H1 (cell line): ENCODE measurements around the gene DMWD. TPM values are rescaled to one million over a fixed set of nuclear protein-coding genes. Genes with fewer than 3 reads are reported as not detected.

Experiments
- CTCF ChIA-PET: fragments of 300-600 bp; sonication (Branson Sonifier 250); formaldehyde crosslinking; loops from one replicate; lab custom pipeline; 2021; ENCODE audit not compliant: partially characterized antibody; lab: Charles Lee
- POLR2A ChIA-PET: fragments of 300-600 bp; sonication (Branson Sonifier 250); formaldehyde crosslinking; loops from one replicate; lab custom pipeline; 2021; ENCODE audit warnings: inconsistent platforms; ENCODE audit not compliant: partially characterized antibody; lab: Charles Lee
- DNase-seq, 2 experiments: peaks; one replicate each; pipeline versions ENCODE4 v3.0.0 to v3.0.0-alpha.2; 2010 to 2022; ENCODE audit warnings: low spot score in 2 of 2, low read depth in 1 of 2, mixed read lengths in 1 of 2
- FAIRE-seq: peaks from 2 replicates; lab custom pipeline; 2011; peaks lifted over from hg19 to GRCh38; lab: Jason Lieb, UNC
- H2AFZ ChIP-seq: 2 replicates; pipeline ENCODE4 v1.8.1; 2012; ENCODE audit warnings: low read length, inconsistent platforms
- H2AK5ac ChIP-seq: 2 replicates; pipeline ENCODE4 v1.6.1; 2013; ENCODE audit warnings: low read depth, low read length
- H2BK120ac ChIP-seq: replicated peaks from 2 replicates; pipeline ENCODE3; 2013; ENCODE audit warnings: low read depth, low read length, inconsistent platforms
- H2BK12ac ChIP-seq: 2 replicates; pipeline ENCODE4 v1.6.1; 2013; ENCODE audit warnings: low read depth, low read length
- H2BK15ac ChIP-seq: 2 replicates; pipeline ENCODE4 v1.6.1; 2013; ENCODE audit warnings: low read length
- H2BK20ac ChIP-seq: 2 replicates; pipeline ENCODE4 v1.6.1; 2013; ENCODE audit warnings: low read length
- H2BK5ac ChIP-seq: 2 replicates; pipeline ENCODE4 v1.6.1; 2013; ENCODE audit warnings: low read depth, low read length
- H3K14ac ChIP-seq: 2 replicates; pipeline ENCODE4 v1.6.1; 2013; ENCODE audit warnings: inconsistent platforms; ENCODE audit not compliant: insufficient read length
- H3K18ac ChIP-seq: 2 replicates; pipeline ENCODE4 v1.6.1; 2013; ENCODE audit warnings: low read length; ENCODE audit errors: extremely low read depth
- H3K23ac ChIP-seq: 2 replicates; pipeline ENCODE4 v1.6.1; 2013; ENCODE audit warnings: inconsistent platforms; ENCODE audit not compliant: insufficient read length
- H3K23me2 ChIP-seq: 2 replicates; pipeline ENCODE4 v1.6.1; 2013; ENCODE audit warnings: low read depth, low read length
- H3K27ac ChIP-seq: 2 replicates; pipeline ENCODE4 v1.6.1; 2011; ENCODE audit warnings: low read depth, low read length, inconsistent platforms
- H3K27me3 ChIP-seq, 4 experiments: replicated peaks in 1 of 4; 1 replicate in 1 of 4; 2 replicates in 3 of 4; pipeline versions ENCODE4 v1.6.1 to v1.8.1; 2011 to 2013; ENCODE audit warnings: low read length in 3 of 4, mild to moderate bottlenecking in 3 of 4, inconsistent platforms in 2 of 4, mixed read lengths in 2 of 4, moderate library complexity in 1 of 4; ENCODE audit not compliant: control insufficient read depth in 3 of 4, insufficient read depth in 3 of 4; ENCODE audit errors: extremely low read depth in 1 of 4
- H3K36me3 ChIP-seq, 4 experiments: 2 replicates each; pipeline versions ENCODE4 v1.6.1 to v1.8.1; 2011 to 2013; ENCODE audit warnings: mild to moderate bottlenecking in 4 of 4, low read length in 3 of 4, moderate library complexity in 2 of 4, control low read depth in 1 of 4, inconsistent platforms in 1 of 4; ENCODE audit not compliant: insufficient read depth in 4 of 4, control insufficient read depth in 2 of 4
- H3K4ac ChIP-seq: replicated peaks from 2 replicates; pipeline ENCODE3; 2013; ENCODE audit warnings: low read length, low read depth, mixed read lengths, inconsistent platforms; ENCODE audit not compliant: insufficient read length
- H3K4me1 ChIP-seq, 4 experiments: replicated peaks in 1 of 4; 1 replicate in 1 of 4; 2 replicates in 3 of 4; pipeline versions ENCODE4 v1.6.1 to v1.8.1; 2011 to 2013; ENCODE audit warnings: low read length in 3 of 4, inconsistent platforms in 2 of 4, mixed read lengths in 1 of 4; ENCODE audit not compliant: insufficient read depth in 4 of 4, control insufficient read depth in 3 of 4
- H3K4me2 ChIP-seq, 2 experiments: 2 replicates each; pipeline versions ENCODE4 v1.6.1 to v1.8.1; 2011 to 2013; ENCODE audit warnings: low read depth in 2 of 2, low read length in 2 of 2, control low read depth in 1 of 2, inconsistent platforms in 1 of 2, mild to moderate bottlenecking in 1 of 2; ENCODE audit not compliant: insufficient read depth in 1 of 2
- H3K4me3 ChIP-seq, 4 experiments: fragments of 200-600, 300-600 bp in 1 of 4; sonication (generic), shearing (Covaris generic), sonication (Bioruptor Twin) in 1 of 4; 2 replicates each; pipeline versions ENCODE4 v1.5.1 to v1.8.1; 2011 to 2016; ENCODE audit warnings: low read length in 4 of 4, low read depth in 3 of 4, control low read depth in 2 of 4, inconsistent platforms in 2 of 4, mild to moderate bottlenecking in 2 of 4, mixed read lengths in 1 of 4, moderate library complexity in 1 of 4; ENCODE audit not compliant: insufficient read depth in 2 of 4; ENCODE audit errors: extremely low read depth in 1 of 4
- H3K56ac ChIP-seq: replicated peaks from 2 replicates; pipeline ENCODE3; 2013; ENCODE audit warnings: low read depth, mild to moderate bottlenecking, mixed read lengths, low read length, inconsistent platforms; ENCODE audit not compliant: insufficient read length
- H3K79me1 ChIP-seq: 2 replicates; pipeline ENCODE4 v1.6.1; 2013; ENCODE audit warnings: low read depth, low read length, control low read depth
- H3K79me2 ChIP-seq, 2 experiments: 2 replicates each; pipeline versions ENCODE4 v1.6.1 to v1.8.1; 2012 to 2013; ENCODE audit warnings: low read length in 2 of 2, mild to moderate bottlenecking in 2 of 2, inconsistent platforms in 1 of 2; ENCODE audit not compliant: insufficient read depth in 2 of 2, control insufficient read depth in 1 of 2
- H3K9ac ChIP-seq, 4 experiments: replicated peaks in 1 of 4; 1 replicate in 1 of 4; 2 replicates in 3 of 4; pipeline versions ENCODE4 v1.6.1 to v1.8.1; 2011 to 2013; ENCODE audit warnings: low read depth in 3 of 4, low read length in 3 of 4, control low read depth in 2 of 4, mild to moderate bottlenecking in 2 of 4, moderate library complexity in 2 of 4, inconsistent platforms in 1 of 4; ENCODE audit errors: extremely low read depth in 1 of 4
- H3K9me3 ChIP-seq, 2 experiments: 2 replicates each; pipeline versions ENCODE4 v1.6.1 to v1.8.1; 2012 to 2013; ENCODE audit warnings: mild to moderate bottlenecking in 2 of 2, moderate library complexity in 2 of 2, control low read depth in 1 of 2, inconsistent platforms in 1 of 2, low read depth in 1 of 2, low read length in 1 of 2, mixed read lengths in 1 of 2; ENCODE audit not compliant: insufficient read depth in 2 of 2
- H4K20me1 ChIP-seq, 2 experiments: replicated peaks in 1 of 2; 2 replicates each; pipeline versions ENCODE3 to v1.8.1; 2011 to 2013; ENCODE audit warnings: inconsistent platforms in 2 of 2, low read length in 2 of 2, mild to moderate bottlenecking in 1 of 2; ENCODE audit not compliant: insufficient read depth in 2 of 2, control insufficient read depth in 1 of 2
- H4K5ac ChIP-seq: 2 replicates; pipeline ENCODE4 v1.6.1; 2013; ENCODE audit warnings: low read length, low read depth, mixed read lengths, inconsistent platforms; ENCODE audit not compliant: insufficient read length
- H4K8ac ChIP-seq: 2 replicates; pipeline ENCODE4 v1.8.0; 2013; ENCODE audit warnings: mild to moderate bottlenecking, moderate library complexity, low read length, inconsistent platforms; ENCODE audit not compliant: insufficient read depth; ENCODE audit errors: extremely low read depth
- H4K91ac ChIP-seq: replicated peaks from 2 replicates; pipeline ENCODE3; 2013; ENCODE audit warnings: low read length, mixed read lengths, inconsistent platforms; ENCODE audit not compliant: insufficient read length
- ASH2L ChIP-seq: fragments of 200-600, 300-600 bp; sonication (generic); IDR thresholded peaks from one replicate; pipeline ENCODE4 v1.7.1; 2017; ENCODE audit warnings: low read length
- BCL11A ChIP-seq, 2 experiments: IDR thresholded peaks; one replicate each; pipeline ENCODE4 v1.6.1; 2011; ENCODE audit warnings: low read depth in 2 of 2, low read length in 2 of 2, mild to moderate bottlenecking in 2 of 2
- CBX5 ChIP-seq: fragments of 300-800, 300-1000 bp; sonication (generic); IDR thresholded peaks from 2 replicates; pipeline ENCODE4 v1.7.1; 2016; ENCODE audit warnings: antibody characterized with exemption, low read length, low read depth
- CHD1 ChIP-seq: IDR thresholded peaks from 2 replicates; pipeline ENCODE4 v1.6.1; 2012; ENCODE audit warnings: low read depth, low read length, improper control_type of control experiment
- CREB1 ChIP-seq: IDR thresholded peaks from 2 replicates; pipeline ENCODE4 v1.6.1; 2012; ENCODE audit warnings: inconsistent platforms
- EP300 ChIP-seq, 2 experiments: IDR thresholded peaks; 1 replicate in 1 of 2; 2 replicates in 1 of 2; pipeline ENCODE4 v1.6.1; 2011 to 2012; ENCODE audit warnings: low read depth in 2 of 2, low read length in 2 of 2, mild to moderate bottlenecking in 2 of 2, borderline replicate concordance in 1 of 2, inconsistent platforms in 1 of 2, moderate library complexity in 1 of 2
- JUN ChIP-seq: IDR thresholded peaks from 2 replicates; pipeline ENCODE4 v1.6.1; 2011; ENCODE audit warnings: low read depth, mild to moderate bottlenecking, improper control_type of control experiment, low read length
- KDM5A ChIP-seq: fragments of 200-600 bp; IDR thresholded peaks from 2 replicates; pipeline ENCODE4 v1.7.1; 2012; ENCODE audit warnings: mild to moderate bottlenecking, low read length, inconsistent platforms, mixed read lengths
- SIX5 ChIP-seq: IDR thresholded peaks from 2 replicates; pipeline ENCODE4 v1.6.1; 2011; ENCODE audit warnings: mild to moderate bottlenecking, low read depth, low read length
- SP2 ChIP-seq: IDR thresholded peaks from 2 replicates; pipeline ENCODE4 v1.6.1; 2012; ENCODE audit warnings: mild to moderate bottlenecking, low read length, inconsistent platforms
- USF2 ChIP-seq: IDR thresholded peaks from 2 replicates; pipeline ENCODE4 v1.6.1; 2011; ENCODE audit warnings: low read length, improper control_type of control experiment
- WGBS, 2 experiments: shearing (Covaris generic) in 1 of 2; methylation state at CpG; one replicate each; pipeline versions ENCODE4 v1.1.6 to v1.1.7; 2013 to 2015; ENCODE audit warnings: low lambda C conversion rate in 2 of 2, mixed read lengths in 2 of 2, inconsistent platforms in 1 of 2, low coverage in 1 of 2, missing lambda C conversion rate in 1 of 2; ENCODE audit not compliant: insufficient replicate concordance in 2 of 2, insufficient coverage in 1 of 2, insufficient read length in 1 of 2; ENCODE audit errors: extremely low coverage in 1 of 2, missing lambda C conversion rate in 1 of 2; 5-methylcytosine and 5-hydroxymethylcytosine counted together
- polyA plus RNA-seq, 7 experiments: library from polyadenylated mRNA; depleted of rRNA in 3 of 7; stranded (reverse) in 5 of 7; unstranded in 2 of 7; fragments of >200 nt in 5 of 7; fragments of 200-250 nt in 2 of 7; gene quantifications; 1 replicate in 5 of 7; 2 replicates in 1 of 7; 4 replicates in 1 of 7; pipeline versions ENCODE4 v1.2.1 to v1.2.3, GENCODE V29; 2011 to 2013; ENCODE audit warnings: missing spikeins in 2 of 7, mixed read lengths in 2 of 7
- total RNA-seq: library from RNA; stranded (reverse); fragmentation: NEBNext Ultra II Directional; extraction: Animal tissue kit (Norgen Biotek cat#: 25700); gene quantifications from 2 replicates; pipeline ENCODE4 v1.2.1, GENCODE V29; 2021

Gene DMWD
- total and polyA plus RNA-seq, 2 of the 8 experiments (the other 6 are each of a cell fraction or from before 2014, with no cell fraction given) = 13.6 to 41.0 TPM

GRCh38 chr19:45767881-45768654 is 24.6 kb downstream of the DMWD start:
- H4K8ac ChIP-seq = peak overlapping the region; percentile 95
- TF ChIP-seq JUN (no peak), EP300 (IDR thresholded peaks at IDR 0.05; ENCODE audit: borderline replicate concordance in 1 of 2, low read depth in 2 of 2, low read length in 2 of 2) (no peak), USF2 (no peak), CREB1 (no peak), KDM5A (no peak), CHD1 (no peak), CBX5 (no peak), BCL11A (IDR thresholded peaks at IDR 0.05; ENCODE audit: low read depth in 2 of 2, low read length in 2 of 2) (no peak), ASH2L (no peak), SP2 (no peak), SIX5 (no peak)

More at GRCh38 chr19:45767881-45768654, 24.6 kb downstream of the DMWD start:
- Histone ChIP-seq H3K9me3 (no peaks in the 10 kb centered on the region), H4K91ac (peak overlapping the region; percentile 32), H3K4ac (peak overlapping the region; percentile 41), H3K4me1 (peaks cover 7 to 41% (median 31%) of the 10 kb centered on the region in 4 experiments), H3K27me3 (no peaks in the 10 kb centered on the region), H3K36me3 (peaks cover 0 to 2% (median 0%) of the 10 kb centered on the region in 4 experiments; a peak in 2 of 8 replicates), H2AFZ (no peak overlapping the region), H3K18ac (peak overlapping the region; percentile 87), H3K23me2 (peaks cover 28% of the 10 kb centered on the region), H2BK12ac (peak overlapping the region; percentile 75; the same call in 1 of the 2 replicates), H3K4me2 (peak overlapping the region; percentile 61 to 94), H2BK5ac (0 out of 2 replicates have a peak overlapping the region, but pooled peaks have one; percentile 44), H2AK5ac (no peak overlapping the region; the same call in 1 of the 2 replicates), H3K27ac (peak overlapping the region; percentile 96; the same call in 1 of the 2 replicates), H3K9ac (peak overlapping the region; percentile 22 to 78 (median 70)), H2BK15ac (no peak overlapping the region), H4K20me1 (peaks cover 0 to 3% of the 10 kb centered on the region in 2 experiments), H2BK120ac (no peak overlapping the region), H3K79me1 (no peaks in the 10 kb centered on the region), H3K56ac (peak overlapping the region; percentile 92), H3K79me2 (no peaks in the 10 kb centered on the region), H3K23ac (no peak overlapping the region), H3K14ac (no peak overlapping the region), H2BK20ac (no peak overlapping the region), H3K4me3 (peak overlapping the region; percentile 57 to 89 (median 71)), H4K5ac (peak overlapping the region; percentile 51)
- DNase-seq (peak in 1 of 2 experiments; percentile 79), FAIRE-seq (no peak)
- ChIA-PET CTCF (interaction anchor here (0.6 to 6.7 kb wide), 16 partner anchors 9 to 1059 kb away, joined by 3 to 55 read pairs (median 4); partner anchors contain the start of genes DMPK, DMWD, FOXA3 and RSPH6A), POLR2A (interaction anchor here (0.5 to 16.2 kb wide), 25 partner anchors 12 to 240 kb away, joined by 3 to 284 read pairs (median 6); partner anchors contain the start of genes DMPK, DMWD, FBXO46 and MEIOSIN)
- 1% methylated on average over 81 of the region's 102 CpGs; no CpG with 5 or more reads in 1 of the 2 experiments for WGBS, 2 experiments
